NCI-H446 treated with DMSO at 0.1 percent for 48 hours (cell line): ENCODE results near the gene ADH6.
"Not testable (repeated sequence)": the region's sequence is repeated elsewhere in the genome, so short reads cannot be mapped to it uniquely, and the experiment has no call there.

Experiments used
- DNase-seq: peaks from one replicate; lab custom pipeline; 2025; lab: John Stamatoyannopoulos, UW

The ADH6 gene

DNA sequence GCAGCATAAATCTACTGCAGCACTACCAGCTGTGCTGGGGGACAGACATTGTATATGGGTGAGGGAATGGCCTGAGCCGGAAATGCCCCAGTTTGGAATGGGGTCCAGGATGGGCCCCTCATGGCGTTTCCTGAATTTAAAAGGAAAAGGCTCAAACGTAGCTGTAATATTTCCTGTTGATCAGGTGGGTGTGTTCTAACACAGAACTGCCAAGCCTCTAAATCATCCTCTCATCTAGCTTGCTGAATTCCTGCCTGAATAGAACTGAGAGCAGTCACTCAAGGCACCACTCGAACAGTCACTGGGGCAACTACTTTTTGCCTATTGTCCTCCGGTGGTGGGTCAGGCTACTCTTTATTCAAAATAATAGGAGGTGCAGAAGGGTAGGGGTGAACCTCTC, 28.7 kb downstream of the ADH6 start:
- DNase-seq, result no peak

DNA sequence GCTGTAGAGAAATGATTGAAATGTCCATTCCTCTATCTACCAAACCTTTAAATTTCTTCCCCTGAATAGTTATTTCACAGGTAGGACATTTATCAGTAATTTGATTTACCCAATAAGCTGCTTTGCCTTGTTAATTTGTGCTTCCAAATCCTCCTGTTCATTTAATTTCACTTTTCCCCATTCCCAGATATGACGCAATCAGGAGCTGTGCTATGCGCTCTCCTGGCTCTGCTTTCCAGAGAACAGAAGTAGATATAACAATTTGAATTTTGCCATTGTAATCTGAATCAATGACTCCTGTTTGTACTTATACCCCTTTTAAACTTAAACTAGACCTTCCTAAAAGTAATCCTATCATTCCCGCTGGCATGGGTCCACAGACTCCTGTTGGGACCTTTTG, 29.1 kb downstream of the ADH6 start:
- not testable (repeated sequence) for DNase-seq

DNA sequence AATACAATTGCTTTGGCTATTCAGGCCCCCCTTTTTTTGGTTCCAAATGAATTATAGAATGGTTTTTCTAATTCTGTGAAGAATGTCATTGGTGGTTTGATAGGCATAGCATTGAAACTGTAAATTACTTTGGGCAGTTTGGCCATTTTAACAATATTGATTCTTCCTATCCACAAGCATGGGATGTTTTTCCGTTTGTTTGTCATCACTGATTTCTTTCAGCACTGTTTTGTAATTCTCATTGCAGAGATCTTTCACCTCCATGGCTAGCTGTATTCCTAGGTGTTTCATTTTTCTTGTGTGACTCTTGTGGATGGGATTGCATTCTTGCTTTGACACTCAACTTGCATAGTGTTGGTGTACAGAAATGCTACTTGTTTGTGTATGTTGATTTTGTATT, 33.0 kb downstream of the ADH6 start:
- no peak for DNase-seq

DNA sequence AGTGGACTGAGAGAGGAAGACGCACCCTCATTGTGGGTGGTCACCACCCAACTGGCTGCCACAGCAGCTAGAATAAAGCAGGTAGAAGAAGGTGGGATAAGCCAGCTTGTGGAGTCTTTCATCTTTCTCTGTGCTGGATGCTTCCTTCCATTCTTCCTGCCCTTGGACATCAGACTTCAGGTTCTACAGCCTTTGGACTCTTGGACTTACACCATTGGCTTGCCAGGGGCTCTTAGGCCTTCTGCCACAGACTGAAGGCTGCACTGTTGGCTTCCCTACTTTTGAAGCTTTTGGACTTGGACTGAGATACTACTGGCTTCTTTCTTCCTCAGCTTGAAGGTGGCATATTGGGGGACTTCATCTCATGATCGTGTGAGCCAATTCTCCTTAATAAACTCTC, 33.5 kb downstream of the ADH6 start:
- DNase-seq, result no peak

DNA sequence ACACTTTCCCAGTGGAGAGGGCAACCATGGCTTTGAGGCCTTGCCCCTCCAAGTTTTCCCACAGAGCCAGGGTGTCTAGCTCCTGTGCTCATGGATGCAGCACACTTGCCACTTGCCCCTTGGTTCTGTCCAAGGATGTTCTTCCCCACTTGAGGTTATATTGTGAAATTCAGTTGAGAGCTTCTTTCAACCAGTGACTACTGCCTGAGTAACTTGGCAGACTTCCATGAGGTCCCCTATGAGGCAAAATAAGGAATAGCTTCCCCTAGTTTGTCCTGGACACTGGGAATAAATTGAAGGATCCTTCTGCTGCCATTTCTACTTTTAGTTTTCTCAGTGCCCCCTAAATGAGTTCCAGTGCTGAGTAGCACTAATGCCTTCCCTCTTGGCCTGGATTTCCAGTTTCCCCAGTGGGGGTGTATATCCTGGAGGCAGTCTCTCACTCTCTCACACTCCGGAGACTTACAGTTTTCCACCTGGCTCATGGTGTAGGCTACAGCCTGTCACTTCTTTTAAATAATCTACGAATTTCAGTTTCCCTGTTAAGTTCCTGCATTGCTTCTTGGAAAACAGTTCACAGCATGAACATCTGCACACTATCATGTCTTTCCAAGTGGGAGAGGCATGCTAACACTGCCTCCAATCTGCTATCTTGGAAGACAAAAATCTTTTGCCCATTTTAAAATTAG, 38.5 kb downstream of the ADH6 start:
- no peak for DNase-seq

DNA sequence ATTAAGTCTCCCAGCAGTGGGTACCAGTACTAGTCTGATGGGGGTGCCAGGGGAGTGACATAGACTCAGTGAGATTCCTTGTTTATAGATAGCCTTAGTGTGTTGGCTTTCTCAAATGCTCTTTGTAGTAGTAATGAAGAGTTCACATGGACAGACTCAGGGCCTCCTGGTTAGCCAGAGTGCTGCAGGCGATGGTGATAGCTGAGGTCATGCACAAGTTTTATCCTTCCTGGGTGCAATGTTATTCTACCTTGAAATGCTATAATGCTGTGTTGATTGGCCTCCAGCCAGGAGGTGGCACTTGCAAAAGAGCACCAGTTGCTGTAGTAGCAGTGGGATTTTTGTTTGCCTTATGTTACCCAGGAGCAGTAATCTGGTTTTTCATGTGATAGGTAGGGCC, 39.4 kb downstream of the ADH6 start:
- DNase-seq, result no peak

DNA sequence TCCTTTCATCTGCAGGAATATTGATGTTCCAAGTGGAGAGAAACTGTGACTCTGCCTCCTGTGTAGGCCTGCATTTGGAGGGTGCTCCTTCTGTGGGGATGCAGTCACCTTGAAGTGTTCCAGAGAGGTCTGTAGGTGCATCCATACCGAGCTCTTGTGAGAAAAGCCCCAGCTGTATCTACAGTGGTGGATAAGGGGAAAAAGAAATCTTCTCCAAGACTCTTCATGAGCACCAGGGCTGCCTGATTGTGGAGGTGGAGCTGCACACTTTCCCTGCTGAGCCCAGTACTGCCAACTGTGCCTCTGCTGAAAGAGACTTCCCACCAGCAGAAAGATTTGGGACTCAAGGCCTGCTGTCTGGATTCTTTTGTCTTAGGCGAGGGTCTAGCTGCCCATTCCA, 39.9 kb downstream of the ADH6 start:
- DNase-seq, result no peak

DNA sequence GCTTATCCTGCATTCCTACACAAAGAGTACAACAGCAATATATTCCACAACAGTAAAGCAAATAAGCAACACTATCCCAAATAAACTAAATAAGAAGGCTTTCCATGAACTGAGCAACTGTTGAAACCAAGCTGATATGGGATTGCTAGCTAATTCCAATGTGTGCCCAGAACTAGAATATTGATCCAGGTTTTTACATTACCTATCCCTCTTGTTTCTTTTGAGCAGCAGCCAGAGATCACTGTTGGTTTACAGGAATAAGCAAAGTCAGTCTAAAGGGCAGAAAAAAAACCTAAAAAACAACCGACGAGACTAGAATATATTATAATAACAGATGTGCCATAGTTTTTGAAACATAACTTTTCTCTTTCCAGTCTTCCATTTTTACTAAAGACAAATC, 52.5 kb downstream of the ADH6 start:
- DNase-seq, result no peak

DNA sequence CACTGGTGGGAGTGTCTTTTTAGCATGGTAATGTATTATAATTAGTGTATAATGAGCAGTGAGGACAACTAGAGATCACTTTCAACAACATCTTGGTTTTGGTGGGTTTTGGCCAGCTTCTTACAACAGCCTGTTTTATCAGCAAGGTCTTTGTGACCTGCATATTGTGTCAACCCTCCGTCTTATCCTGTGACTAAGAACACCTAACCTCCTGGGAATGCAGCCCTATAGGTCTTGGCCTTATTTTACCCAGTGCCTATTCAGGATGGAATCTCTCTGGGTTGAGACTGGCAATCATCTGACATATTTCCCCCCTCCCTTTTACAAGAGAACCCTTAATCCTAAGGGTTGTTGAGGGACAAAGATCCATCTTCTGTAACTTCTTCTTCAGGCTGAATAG, 53.1 kb downstream of the ADH6 start:
- no peak for DNase-seq

DNA sequence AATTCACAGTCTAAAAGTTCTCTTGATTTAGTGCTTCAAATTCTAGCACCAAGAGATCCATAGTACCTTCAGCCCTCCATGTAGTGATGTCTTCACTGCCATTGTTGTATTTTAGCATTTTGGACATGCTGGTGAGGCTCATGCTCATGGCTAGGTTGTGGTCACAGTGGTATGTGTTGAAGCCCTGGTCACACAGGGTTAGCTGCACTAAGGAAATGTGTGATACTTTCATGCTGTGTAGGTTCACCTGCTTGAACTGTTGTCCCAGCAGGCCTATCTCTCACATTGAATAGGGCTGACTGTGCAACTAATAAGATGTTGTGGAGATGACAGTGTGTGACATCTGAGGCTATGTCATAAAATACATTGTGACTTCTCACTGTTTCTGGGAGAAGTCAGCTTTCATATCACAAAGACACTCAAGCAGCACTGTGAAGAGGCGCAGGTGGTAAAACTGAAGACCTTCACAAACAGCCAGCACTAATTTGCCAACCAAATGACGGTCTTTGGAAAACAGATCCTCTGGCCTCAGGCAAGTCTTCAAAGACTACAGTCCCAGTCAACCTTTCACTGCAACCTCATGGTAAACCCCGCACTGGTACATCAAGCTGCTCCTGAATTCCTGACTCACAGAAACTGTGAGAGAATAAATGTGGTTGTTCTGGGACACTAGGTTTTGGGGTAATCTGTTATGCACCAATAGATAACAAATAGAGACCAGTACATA, 57.5 kb downstream of the ADH6 start:
- no peak for DNase-seq

DNA sequence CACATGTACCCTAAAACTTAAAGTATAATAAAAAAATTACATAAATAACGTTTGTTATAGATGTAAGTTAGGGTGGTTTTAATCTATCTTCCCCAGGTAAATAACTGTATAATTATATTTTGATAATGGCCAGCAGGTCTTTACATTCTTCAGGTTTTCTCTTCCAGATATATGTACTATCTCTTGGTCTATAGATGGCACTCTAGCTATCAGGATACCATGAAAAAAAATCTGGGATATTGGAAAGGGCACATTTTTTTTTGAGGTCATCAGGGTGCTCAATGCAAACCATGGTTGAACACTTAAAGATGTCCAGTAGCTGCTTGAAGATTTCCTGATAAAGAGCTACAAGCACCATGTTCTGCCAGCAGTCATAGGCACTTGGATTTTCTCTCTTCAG, 59.3 kb downstream of the ADH6 start:
- DNase-seq, result no peak

DNA sequence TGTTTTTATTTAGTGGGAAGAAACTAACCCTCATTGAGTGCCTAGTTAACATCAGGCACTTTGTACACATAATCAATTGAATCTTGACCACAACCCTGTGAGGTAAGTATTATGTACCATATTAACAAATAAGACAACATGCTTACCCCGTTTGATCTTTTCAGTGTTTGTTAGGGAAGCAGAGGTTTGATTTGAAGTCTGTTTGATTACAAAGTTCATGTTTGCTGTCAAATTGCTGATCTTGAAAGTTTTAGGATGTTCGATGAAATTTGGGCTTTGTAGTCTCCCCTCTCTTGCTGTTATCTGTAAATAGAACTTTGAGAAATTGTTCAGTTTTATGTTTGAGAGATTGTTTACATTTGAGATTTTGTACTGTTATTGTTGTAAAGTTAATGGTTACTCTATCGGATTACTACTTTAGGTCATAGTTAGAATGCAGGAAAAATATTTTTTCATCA, 61.5 kb downstream of the ADH6 start:
- no peak for DNase-seq

DNA sequence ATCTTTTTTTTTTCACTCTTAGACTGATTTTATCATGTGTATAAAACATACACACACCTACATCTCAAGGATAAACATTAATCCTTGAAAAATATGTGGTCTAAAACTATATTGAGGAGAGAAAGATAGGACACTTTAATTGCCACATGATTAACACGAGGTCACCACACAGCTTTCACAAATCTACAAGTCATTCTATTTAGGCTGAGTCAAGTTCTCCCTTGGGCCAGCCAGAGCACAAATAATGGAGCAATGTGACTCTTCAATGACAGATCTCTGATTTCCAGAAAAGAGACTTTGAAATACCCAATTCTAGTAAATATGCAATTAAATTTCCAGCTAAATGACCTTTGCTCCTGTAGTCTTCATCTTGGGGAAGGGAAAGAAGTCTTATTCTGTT, 62.1 kb downstream of the ADH6 start:
- DNase-seq, result no peak

DNA sequence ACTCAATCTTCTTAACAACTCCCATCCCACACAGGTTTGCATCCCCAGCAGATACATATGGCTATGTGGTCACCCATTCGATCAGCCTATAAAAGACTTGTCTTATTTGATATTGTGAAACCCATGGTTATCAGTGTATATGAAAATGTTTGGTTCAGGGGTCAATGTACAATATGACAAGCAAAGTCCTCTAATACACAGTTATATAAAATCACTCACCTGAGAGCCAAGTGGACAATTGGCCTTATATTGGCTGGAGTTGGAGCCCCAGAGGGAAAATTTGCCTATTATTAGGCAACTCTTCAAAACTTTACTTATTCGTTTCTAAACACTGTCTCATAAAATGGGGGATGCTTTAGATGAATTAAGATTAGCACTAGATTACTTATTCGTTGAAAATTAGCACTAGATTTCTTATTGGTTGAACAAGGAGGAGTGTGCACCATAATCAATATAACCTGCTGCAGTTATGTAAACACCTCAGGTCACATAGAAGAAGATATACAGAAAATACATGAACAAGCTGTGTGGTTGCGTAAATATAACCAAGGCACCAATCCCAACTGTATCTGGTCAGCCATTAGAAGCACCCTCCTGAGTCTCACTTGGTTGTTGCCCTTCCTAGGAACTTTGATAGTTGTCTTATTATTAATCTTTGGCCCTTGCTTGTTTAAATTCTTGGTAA, 64.2 kb downstream of the ADH6 start:
- DNase-seq, result no peak
